ENCODE measurements around the gene ZBTB38.

Gene ZBTB38

GRCh38 chr3:141410846-141411245 is 42.5 kb downstream of the ZBTB38 start:
- Histone ChIP-seq H3K9me3 (ENCODE audit: control insufficient read depth in 2 of 2, low read length in 2 of 2) (no peaks in the 10 kb centered on the region), H3K4me3 (ENCODE audit: low read length in 2 of 2) (no peak overlapping the region), H3K27ac (ENCODE audit: low read depth in 2 of 2, low read length in 2 of 2) (peak overlapping the region; percentile 87 to 88), H3K36me3 (ENCODE audit: control insufficient read depth in 2 of 2, insufficient read depth in 2 of 2, low read length in 2 of 2) (peaks cover 44 to 48% of the 10 kb centered on the region in 2 donors), H3K4me1 (ENCODE audit: control insufficient read depth in 2 of 2, insufficient read depth in 2 of 2, low read length in 2 of 2) (peaks cover 41 to 43% of the 10 kb centered on the region in 2 donors), H3K9ac (ENCODE audit: low read depth in 1 of 2, low read length in 2 of 2) (peak overlapping the region; percentile 41 to 48), H3K27me3 (ENCODE audit: control insufficient read depth in 2 of 2, insufficient read depth in 2 of 2, low read length in 2 of 2) (no peaks in the 10 kb centered on the region)

GRCh38 chr3:141411251-141411771 is 43.0 kb downstream of the ZBTB38 start:
- Histone ChIP-seq H3K4me3 (ENCODE audit: low read length in 2 of 2) (peak overlapping the region in 1 of 2 donors; percentile 14), H3K4me1 (ENCODE audit: control insufficient read depth in 2 of 2, insufficient read depth in 2 of 2, low read length in 2 of 2) (peaks cover 41 to 43% of the 10 kb centered on the region in 2 donors), H3K36me3 (ENCODE audit: control insufficient read depth in 2 of 2, insufficient read depth in 2 of 2, low read length in 2 of 2) (peaks cover 44 to 45% of the 10 kb centered on the region in 2 donors), H3K27me3 (ENCODE audit: control insufficient read depth in 2 of 2, insufficient read depth in 2 of 2, low read length in 2 of 2) (no peaks in the 10 kb centered on the region), H3K9ac (ENCODE audit: low read depth in 1 of 2, low read length in 2 of 2) (peak overlapping the region; percentile 41 to 48), H3K9me3 (ENCODE audit: control insufficient read depth in 2 of 2, low read length in 2 of 2) (no peaks in the 10 kb centered on the region), H3K27ac (ENCODE audit: low read depth in 2 of 2, low read length in 2 of 2) (peak overlapping the region; percentile 87 to 88)

GRCh38 chr3:141412087-141412935 is 44.0 kb downstream of the ZBTB38 start:
- peak overlapping the region; percentile 31 to 55 for H3K4me3 ChIP-seq (ENCODE audit: low read length in 2 of 2)
- H3K36me3 ChIP-seq (ENCODE audit: control insufficient read depth in 2 of 2, insufficient read depth in 2 of 2, low read length in 2 of 2) = peaks cover 45 to 46% of the 10 kb centered on the region in 2 donors
- H3K9ac ChIP-seq (ENCODE audit: low read depth in 1 of 2, low read length in 2 of 2) = peak overlapping the region; percentile 41 to 48
- H3K27ac ChIP-seq (ENCODE audit: low read depth in 2 of 2, low read length in 2 of 2) = peak overlapping the region; percentile 87 to 88
- no peaks in the 10 kb centered on the region for H3K27me3 ChIP-seq (ENCODE audit: control insufficient read depth in 2 of 2, insufficient read depth in 2 of 2, low read length in 2 of 2)
- H3K9me3 ChIP-seq (ENCODE audit: control insufficient read depth in 2 of 2, low read length in 2 of 2) = no peaks in the 10 kb centered on the region
- peaks cover 39% of the 10 kb centered on the region in 2 donors for H3K4me1 ChIP-seq (ENCODE audit: control insufficient read depth in 2 of 2, insufficient read depth in 2 of 2, low read length in 2 of 2)

- H3K27ac ChIP-seq (ENCODE audit: low read depth in 2 of 2, low read length in 2 of 2) = peak overlapping the region; percentile 87 to 88
- no peaks in the 10 kb centered on the region for H3K27me3 ChIP-seq (ENCODE audit: control insufficient read depth in 2 of 2, insufficient read depth in 2 of 2, low read length in 2 of 2)
- H3K9ac ChIP-seq (ENCODE audit: low read depth in 1 of 2, low read length in 2 of 2) = peak overlapping the region; percentile 41 to 48
- H3K4me1 ChIP-seq (ENCODE audit: control insufficient read depth in 2 of 2, insufficient read depth in 2 of 2, low read length in 2 of 2) = peaks cover 39% of the 10 kb centered on the region in 2 donors
- H3K36me3 ChIP-seq (ENCODE audit: control insufficient read depth in 2 of 2, insufficient read depth in 2 of 2, low read length in 2 of 2) = peaks cover 41 to 47% of the 10 kb centered on the region in 2 donors
- no peaks in the 10 kb centered on the region for H3K9me3 ChIP-seq (ENCODE audit: control insufficient read depth in 2 of 2, low read length in 2 of 2)
- peak overlapping the region; percentile 18 to 55 for H3K4me3 ChIP-seq (ENCODE audit: low read length in 2 of 2)
Measured at GRCh38 chr3:141412936-141413354, 44.6 kb downstream of the ZBTB38 start.

GRCh38 chr3:141413391-141413790 is 45.1 kb downstream of the ZBTB38 start:
- Histone ChIP-seq H3K27ac (ENCODE audit: low read depth in 2 of 2, low read length in 2 of 2) (peak overlapping the region; percentile 87 to 88), H3K9ac (ENCODE audit: low read depth in 1 of 2, low read length in 2 of 2) (peak overlapping the region in 1 of 2 donors; percentile 41), H3K4me1 (ENCODE audit: control insufficient read depth in 2 of 2, insufficient read depth in 2 of 2, low read length in 2 of 2) (peaks cover 39% of the 10 kb centered on the region in 2 donors), H3K36me3 (ENCODE audit: control insufficient read depth in 2 of 2, insufficient read depth in 2 of 2, low read length in 2 of 2) (peaks cover 45 to 51% of the 10 kb centered on the region in 2 donors), H3K27me3 (ENCODE audit: control insufficient read depth in 2 of 2, insufficient read depth in 2 of 2, low read length in 2 of 2) (no peaks in the 10 kb centered on the region), H3K9me3 (ENCODE audit: control insufficient read depth in 2 of 2, low read length in 2 of 2) (no peaks in the 10 kb centered on the region), H3K4me3 (ENCODE audit: low read length in 2 of 2) (peak overlapping the region in 1 of 2 donors; percentile 18)

GRCh38 chr3:141413801-141414689 is 45.7 kb downstream of the ZBTB38 start:
- no peaks in the 10 kb centered on the region for H3K9me3 ChIP-seq (ENCODE audit: control insufficient read depth in 2 of 2, low read length in 2 of 2)
- no peaks in the 10 kb centered on the region for H3K27me3 ChIP-seq (ENCODE audit: control insufficient read depth in 2 of 2, insufficient read depth in 2 of 2, low read length in 2 of 2)
- H3K36me3 ChIP-seq (ENCODE audit: control insufficient read depth in 2 of 2, insufficient read depth in 2 of 2, low read length in 2 of 2) = peaks cover 46 to 55% of the 10 kb centered on the region in 2 donors
- H3K4me1 ChIP-seq (ENCODE audit: control insufficient read depth in 2 of 2, insufficient read depth in 2 of 2, low read length in 2 of 2) = peaks cover 39% of the 10 kb centered on the region in 2 donors
- H3K4me3 ChIP-seq (ENCODE audit: low read length in 2 of 2) = peak overlapping the region in 1 of 2 donors; percentile 6
- H3K27ac ChIP-seq (ENCODE audit: low read depth in 2 of 2, low read length in 2 of 2) = peak overlapping the region; percentile 87 to 88
- peak overlapping the region in 1 of 2 donors; percentile 42 for H3K9ac ChIP-seq (ENCODE audit: low read depth in 1 of 2, low read length in 2 of 2)

- Histone ChIP-seq H3K27ac (ENCODE audit: low read depth in 2 of 2, low read length in 2 of 2) (peak overlapping the region; percentile 14 to 87), H3K9ac (ENCODE audit: low read depth in 1 of 2, low read length in 2 of 2) (no peak overlapping the region), H3K4me1 (ENCODE audit: control insufficient read depth in 2 of 2, insufficient read depth in 2 of 2, low read length in 2 of 2) (peaks cover 30 to 32% of the 10 kb centered on the region in 2 donors), H3K4me3 (ENCODE audit: low read length in 2 of 2) (peak overlapping the region in 1 of 2 donors; percentile 6), H3K27me3 (ENCODE audit: control insufficient read depth in 2 of 2, insufficient read depth in 2 of 2, low read length in 2 of 2) (no peaks in the 10 kb centered on the region), H3K9me3 (ENCODE audit: control insufficient read depth in 2 of 2, low read length in 2 of 2) (no peaks in the 10 kb centered on the region), H3K36me3 (ENCODE audit: control insufficient read depth in 2 of 2, insufficient read depth in 2 of 2, low read length in 2 of 2) (peaks cover 51 to 53% of the 10 kb centered on the region in 2 donors)
Measured at GRCh38 chr3:141414800-141415462, 46.6 kb downstream of the ZBTB38 start.

GRCh38 chr3:141415953-141416352 is 47.6 kb downstream of the ZBTB38 start:
- H3K9ac ChIP-seq (ENCODE audit: low read depth in 1 of 2, low read length in 2 of 2) = no peak overlapping the region
- peaks cover 22% of the 10 kb centered on the region in 2 donors for H3K4me1 ChIP-seq (ENCODE audit: control insufficient read depth in 2 of 2, insufficient read depth in 2 of 2, low read length in 2 of 2)
- H3K27ac ChIP-seq (ENCODE audit: low read depth in 2 of 2, low read length in 2 of 2) = no peak overlapping the region
- peaks cover 52% of the 10 kb centered on the region in 2 donors for H3K36me3 ChIP-seq (ENCODE audit: control insufficient read depth in 2 of 2, insufficient read depth in 2 of 2, low read length in 2 of 2)
- H3K4me3 ChIP-seq (ENCODE audit: low read length in 2 of 2) = no peak overlapping the region
- no peaks in the 10 kb centered on the region for H3K9me3 ChIP-seq (ENCODE audit: control insufficient read depth in 2 of 2, low read length in 2 of 2)
- H3K27me3 ChIP-seq (ENCODE audit: control insufficient read depth in 2 of 2, insufficient read depth in 2 of 2, low read length in 2 of 2) = no peaks in the 10 kb centered on the region
